Measurements from ENCODE around the gene CDH15.

DNA sequence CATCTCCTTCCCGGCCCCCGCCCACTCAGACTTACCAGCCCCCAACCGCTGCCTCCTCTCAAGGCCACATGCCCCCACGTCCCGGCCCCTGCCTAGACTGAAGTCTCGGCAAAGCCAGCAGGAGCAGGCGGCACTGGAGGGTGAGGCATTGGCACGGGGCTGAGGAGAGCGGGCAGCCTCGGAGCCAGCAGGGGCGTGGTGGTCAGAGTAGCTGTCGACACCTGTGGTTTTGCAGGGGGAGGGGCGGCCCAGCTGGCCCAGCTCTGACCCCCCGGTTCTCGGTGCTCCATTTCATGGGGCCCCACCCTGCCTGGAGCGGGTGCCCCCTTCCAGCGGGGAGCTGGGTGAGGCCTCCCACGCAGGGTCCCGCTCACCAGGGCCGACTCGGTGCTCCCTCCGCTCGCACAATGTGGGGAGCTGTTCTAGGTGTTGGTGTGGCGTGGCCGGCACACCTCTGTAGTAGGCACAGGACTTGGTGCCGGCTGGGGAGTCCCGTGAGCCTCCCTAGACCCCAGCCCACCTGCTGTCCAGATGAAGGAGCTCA lies 4.7 kb downstream of the CDH15 start:
- TF ChIP-seq, protein P1, sequence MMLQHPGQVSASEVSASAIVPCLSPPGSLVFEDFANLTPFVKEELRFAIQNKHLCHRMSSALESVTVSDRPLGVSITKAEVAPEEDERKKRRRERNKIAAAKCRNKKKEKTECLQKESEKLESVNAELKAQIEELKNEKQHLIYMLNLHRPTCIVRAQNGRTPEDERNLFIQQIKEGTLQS (CRISPR knock-in tag; conservative IDR thresholded peaks at IDR 0.05) = no peak
- TF ChIP-seq ZNF138 (CRISPR knock-in tag; conservative IDR thresholded peaks at IDR 0.05) (no peak), JUN (CRISPR knock-in tag; IDR thresholded peaks at IDR 0.05) (no peak), ZNF671 (CRISPR knock-in tag; IDR thresholded peaks at IDR 0.05) (no peak), TCF7 (CRISPR knock-in tag; IDR thresholded peaks at IDR 0.05; ENCODE audit: low read depth) (no peak)
- TF ChIP-seq, protein P2, sequence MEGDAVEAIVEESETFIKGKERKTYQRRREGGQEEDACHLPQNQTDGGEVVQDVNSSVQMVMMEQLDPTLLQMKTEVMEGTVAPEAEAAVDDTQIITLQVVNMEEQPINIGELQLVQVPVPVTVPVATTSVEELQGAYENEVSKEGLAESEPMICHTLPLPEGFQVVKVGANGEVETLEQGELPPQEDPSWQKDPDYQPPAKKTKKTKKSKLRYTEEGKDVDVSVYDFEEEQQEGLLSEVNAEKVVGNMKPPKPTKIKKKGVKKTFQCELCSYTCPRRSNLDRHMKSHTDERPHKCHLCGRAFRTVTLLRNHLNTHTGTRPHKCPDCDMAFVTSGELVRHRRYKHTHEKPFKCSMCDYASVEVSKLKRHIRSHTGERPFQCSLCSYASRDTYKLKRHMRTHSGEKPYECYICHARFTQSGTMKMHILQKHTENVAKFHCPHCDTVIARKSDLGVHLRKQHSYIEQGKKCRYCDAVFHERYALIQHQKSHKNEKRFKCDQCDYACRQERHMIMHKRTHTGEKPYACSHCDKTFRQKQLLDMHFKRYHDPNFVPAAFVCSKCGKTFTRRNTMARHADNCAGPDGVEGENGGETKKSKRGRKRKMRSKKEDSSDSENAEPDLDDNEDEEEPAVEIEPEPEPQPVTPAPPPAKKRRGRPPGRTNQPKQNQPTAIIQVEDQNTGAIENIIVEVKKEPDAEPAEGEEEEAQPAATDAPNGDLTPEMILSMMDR (IDR thresholded peaks at IDR 0.05) = no peak

Measured in WTC11 (cell line).